ENCODE data around the gene CBARP. TPM values are rescaled to one million over a fixed set of nuclear protein-coding genes. Genes with fewer than 3 reads are reported as not detected.

CBARP gene
- total and polyA plus RNA-seq, 2 of the 13 experiments (the other 11 are each of a cell fraction or from before 2014, with no cell fraction given), result 1.2 to 1.4 TPM

GRCh38 chr19:1259206-1259875, 21.5 kb upstream of the CBARP start (continued):
- TF ChIP-seq ZNF337 (CRISPR knock-in tag; IDR thresholded peaks at IDR 0.05; ENCODE audit: borderline replicate concordance, low read depth) (0 out of 2 replicates have a peak, but pooled peaks have one; percentile 41), KDM5A (IDR thresholded peaks at IDR 0.05; ENCODE audit: borderline replicate concordance, low read length) (no peak), MED13 (CRISPR knock-in tag; IDR thresholded peaks at IDR 0.05) (0 out of 2 replicates have a peak, but pooled peaks have one; percentile 57), ZNF839 (CRISPR knock-in tag; IDR thresholded peaks at IDR 0.05; ENCODE audit: borderline replicate concordance) (no peak), ZNF790 (CRISPR knock-in tag; IDR thresholded peaks at IDR 0.05; ENCODE audit: borderline replicate concordance) (peak; percentile 74; the same call in 1 of the 2 replicates), IRF2 (CRISPR knock-in tag; IDR thresholded peaks at IDR 0.05) (peak; percentile 82), ZNF362 (CRISPR knock-in tag; IDR thresholded peaks at IDR 0.05; ENCODE audit: borderline replicate concordance) (no peak; the same call in 1 of the 2 replicates), ZNF292 (CRISPR knock-in tag; IDR thresholded peaks at IDR 0.05; ENCODE audit: borderline replicate concordance, low read depth) (peak; percentile 55; the same call in 1 of the 2 replicates), CREM (IDR thresholded peaks at IDR 0.05) (peak; percentile 64), CREM (CRISPR knock-in tag; IDR thresholded peaks at IDR 0.05) (no peak), POGZ (CRISPR knock-in tag; IDR thresholded peaks at IDR 0.05) (no peak), IKZF1 (IDR thresholded peaks at IDR 0.05) (no peak), ATF5 (CRISPR knock-in tag; IDR thresholded peaks at IDR 0.05; ENCODE audit: low read depth) (no peak), ZBTB25 (CRISPR knock-in tag; IDR thresholded peaks at IDR 0.05) (peak; percentile 48; the same call in 1 of the 2 replicates), ZBTB10 (CRISPR knock-in tag; IDR thresholded peaks at IDR 0.05; ENCODE audit: borderline replicate concordance) (peak; percentile 74; the same call in 1 of the 2 replicates), FOXP4 (CRISPR knock-in tag; IDR thresholded peaks at IDR 0.05) (peak; percentile 55; the same call in 1 of the 2 replicates), SALL1 (CRISPR knock-in tag; IDR thresholded peaks at IDR 0.05) (peak; percentile 82), ZNF263 (CRISPR knock-in tag; IDR thresholded peaks at IDR 0.05) (peak; percentile 95), POLR2AphosphoS2 (IDR thresholded peaks at IDR 0.05; ENCODE audit: low read depth, low read length) (peak; percentile 96; the same call in 1 of the 2 replicates), ZNF317 (CRISPR knock-in tag; IDR thresholded peaks at IDR 0.05) (peak; percentile 51; the same call in 1 of the 2 replicates), ZNF558 (CRISPR knock-in tag; IDR thresholded peaks at IDR 0.05; ENCODE audit: borderline replicate concordance) (peak; percentile 78; the same call in 1 of the 2 replicates)
